ENCODE measurements around the gene LMO4. TPM values are rescaled to one million over a fixed set of nuclear protein-coding genes. Genes with fewer than 3 reads are reported as not detected.

The LMO4 gene
- total and polyA plus RNA-seq, 2 experiments from 2014 or later = 35.6 to 96.2 TPM

GRCh38 chr1:87367549-87367948 lies 38.9 kb downstream of the LMO4 start:
- Mint-ChIP-seq H3K27ac (no peak overlapping the region), H3K4me1 (peaks cover 16% of the 10 kb centered on the region), H3K9me3 (peaks cover 13% of the 10 kb centered on the region), H3K36me3 (ENCODE audit: low read depth) (peaks cover 12% of the 10 kb centered on the region), H3K27me3 (ENCODE audit: insufficient read depth, low read depth, poor library complexity) (peaks cover 5% of the 10 kb centered on the region), H3K4me3 (no peak overlapping the region)
- no peaks in the 10 kb centered on the region for H3K79me2 ChIP-seq (replicated peaks; ENCODE audit: insufficient read depth)
- TF ChIP-seq EZH2 (IDR thresholded peaks at IDR 0.05; ENCODE audit: low read depth, unreplicated experiment) = no peak
- no peak for TF ChIP-seq ETS1 (IDR thresholded peaks at IDR 0.05)
- no peak for TF ChIP-seq CREB1 (CRISPR knock-in tag; IDR thresholded peaks at IDR 0.05; ENCODE audit: low read depth)
- no peak for TF ChIP-seq CTCF (conservative IDR thresholded peaks at IDR 0.05; ENCODE audit: low read depth in 2 of 2)
- TF ChIP-seq STAT1 (IDR thresholded peaks at IDR 0.05; ENCODE audit: unreplicated experiment) = no peak
- TF ChIP-seq JUNB (IDR thresholded peaks at IDR 0.05; ENCODE audit: unreplicated experiment) = no peak
- TF ChIP-seq ZNF462 (CRISPR knock-in tag; IDR thresholded peaks at IDR 0.05) = no peak
- no peak for TF ChIP-seq ZNF331 (CRISPR knock-in tag; IDR thresholded peaks at IDR 0.05; ENCODE audit: low read depth)
- no peak for TF ChIP-seq ZNF114 (CRISPR knock-in tag; IDR thresholded peaks at IDR 0.05)
- no peak overlapping the region for H2AFZ ChIP-seq
- H3K27ac ChIP-seq (ENCODE audit: low read depth) = no peak overlapping the region
- H3K4me3 ChIP-seq = no peak overlapping the region
- 0 out of 2 replicates have a peak, but pooled peaks cover 4% of the 10 kb centered on the region for H3K9me2 ChIP-seq (ENCODE audit: insufficient read depth)
- DNase-seq (ENCODE audit: low spot score) (no peak), ATAC-seq (no peak)
- H3K27me3 ChIP-seq (ENCODE audit: insufficient read depth) = no peaks in the 10 kb centered on the region
- no peaks in the 10 kb centered on the region for H3F3A ChIP-seq (replicated peaks; ENCODE audit: low read depth)
- H4K20me1 ChIP-seq (replicated peaks; ENCODE audit: insufficient read depth) = no peaks in the 10 kb centered on the region
- H3K4me2 ChIP-seq = no peak overlapping the region
- H3K4me1 ChIP-seq (ENCODE audit: insufficient read depth) = peaks cover 5% of the 10 kb centered on the region
- no peaks in the 10 kb centered on the region for H3K36me3 ChIP-seq (ENCODE audit: insufficient read depth)

Data from GM23338 (cell line).